H54 (cell line): ENCODE measurements around the gene DNAJB6.

Source experiments
- DNase-seq: peaks from one replicate; pipeline ENCODE4 v3.0.0; 2011; ENCODE audit warnings: low spot score, mixed read lengths; ENCODE audit not compliant: insufficient read length
- FAIRE-seq: peaks from 3 replicates; lab custom pipeline; 2011; peaks lifted over from hg19 to GRCh38; lab: Jason Lieb, UNC
- POLR2A ChIP-seq: IDR thresholded peaks from 2 replicates; pipeline ENCODE4 v1.6.1; 2011; ENCODE audit warnings: low read depth, mild to moderate bottlenecking, low read length

DNAJB6 gene

DNA sequence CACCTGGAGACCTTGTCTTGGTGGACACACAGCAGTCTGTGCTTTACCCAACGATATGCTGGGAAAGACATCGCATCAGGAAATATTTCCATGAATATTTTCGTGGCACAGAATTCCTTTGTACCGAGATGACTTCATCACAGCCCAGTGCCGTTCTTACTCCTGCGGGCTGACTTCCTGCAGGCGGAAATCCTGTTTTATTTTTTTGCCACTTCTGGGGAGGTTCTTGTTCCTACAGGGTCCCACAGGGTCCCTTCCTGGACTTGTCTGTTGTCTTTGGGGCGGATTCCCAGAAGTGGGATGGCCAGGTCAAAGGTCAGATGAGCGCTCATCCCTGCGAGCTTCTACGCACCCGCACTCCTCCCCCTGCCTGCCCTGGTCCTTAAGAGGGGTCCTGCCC is 86.5 kb downstream of the DNAJB6 start:
- FAIRE-seq, result no peak
- DNase-seq, result no peak
- TF ChIP-seq POLR2A, result no peak

GRCh38 chr7:157423886-157424565 is 87.2 kb downstream of the DNAJB6 start:
- DNase-seq (no peak), FAIRE-seq (no peak)
- TF ChIP-seq POLR2A, result no peak

GRCh38 chr7:157425137-157425731 is 88.4 kb downstream of the DNAJB6 start:
- no peak for TF ChIP-seq POLR2A
- DNase-seq (no peak), FAIRE-seq (no peak)

DNA sequence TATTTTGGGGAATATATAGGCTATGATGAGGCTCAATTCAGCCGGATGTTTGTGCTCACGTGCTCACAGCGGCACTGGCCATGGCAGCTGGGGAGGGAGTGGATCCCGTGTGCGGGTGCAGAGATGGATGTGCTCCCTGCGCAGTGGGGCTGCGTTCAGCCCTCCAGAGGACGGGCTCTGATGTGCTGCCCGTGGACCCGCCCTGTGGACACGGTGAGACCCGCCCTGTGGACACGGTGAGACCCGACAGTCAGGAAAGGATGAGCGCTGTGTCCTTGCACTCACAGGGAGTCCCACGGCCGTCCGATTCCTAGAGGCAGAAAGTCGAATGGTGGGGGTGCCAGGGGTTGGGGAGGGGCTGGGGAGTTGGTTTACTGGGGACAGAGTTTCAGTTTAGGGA is 89.0 kb downstream of the DNAJB6 start:
- no peak for DNase-seq
- no peak for TF ChIP-seq POLR2A

DNA sequence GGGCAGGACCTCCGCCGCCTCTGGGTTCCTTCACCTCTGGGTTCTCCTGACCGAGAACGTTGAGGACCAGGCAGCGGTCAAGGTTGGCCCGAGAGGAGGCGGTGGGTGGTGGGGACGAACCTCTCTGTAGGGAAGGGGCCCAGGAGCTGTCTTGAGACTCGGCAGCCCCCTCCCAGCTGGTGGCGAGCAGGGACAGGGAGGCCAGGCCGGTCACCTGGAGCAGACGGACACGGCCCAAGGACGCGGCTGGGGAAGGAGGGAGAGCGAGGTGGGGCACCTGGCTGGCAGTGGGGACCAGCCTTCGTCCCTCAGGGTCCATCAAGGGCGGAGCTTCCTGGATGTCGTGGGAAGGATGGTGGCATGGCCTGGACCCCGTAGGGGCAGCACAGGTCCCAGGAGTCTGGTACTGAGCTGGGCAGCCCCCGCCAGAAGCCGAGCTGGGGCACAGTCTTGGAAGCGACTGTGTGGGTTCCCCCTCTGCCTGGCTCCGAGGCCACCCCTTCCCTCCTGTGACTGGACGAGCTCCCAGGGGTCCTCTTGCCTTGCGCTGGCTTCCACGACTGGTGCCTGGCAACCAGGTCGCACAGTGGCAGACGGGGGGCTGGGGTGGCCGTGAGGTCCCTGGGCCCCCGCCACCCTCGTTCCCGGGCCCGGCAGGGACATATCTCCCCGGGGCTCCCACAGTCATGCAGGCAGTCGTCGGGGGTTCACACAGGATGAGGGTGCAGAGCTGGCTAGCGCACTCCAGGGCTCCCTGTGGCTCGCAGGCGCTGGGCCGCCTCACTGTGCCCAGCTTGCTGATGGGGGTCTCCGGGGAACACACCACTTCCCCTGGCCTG is 89.9 kb downstream of the DNAJB6 start:
- FAIRE-seq (no peak), DNase-seq (no peak)

More for the DNA sequence above, 89.0 kb downstream of the DNAJB6 start:
- FAIRE-seq, result no peak

DNA sequence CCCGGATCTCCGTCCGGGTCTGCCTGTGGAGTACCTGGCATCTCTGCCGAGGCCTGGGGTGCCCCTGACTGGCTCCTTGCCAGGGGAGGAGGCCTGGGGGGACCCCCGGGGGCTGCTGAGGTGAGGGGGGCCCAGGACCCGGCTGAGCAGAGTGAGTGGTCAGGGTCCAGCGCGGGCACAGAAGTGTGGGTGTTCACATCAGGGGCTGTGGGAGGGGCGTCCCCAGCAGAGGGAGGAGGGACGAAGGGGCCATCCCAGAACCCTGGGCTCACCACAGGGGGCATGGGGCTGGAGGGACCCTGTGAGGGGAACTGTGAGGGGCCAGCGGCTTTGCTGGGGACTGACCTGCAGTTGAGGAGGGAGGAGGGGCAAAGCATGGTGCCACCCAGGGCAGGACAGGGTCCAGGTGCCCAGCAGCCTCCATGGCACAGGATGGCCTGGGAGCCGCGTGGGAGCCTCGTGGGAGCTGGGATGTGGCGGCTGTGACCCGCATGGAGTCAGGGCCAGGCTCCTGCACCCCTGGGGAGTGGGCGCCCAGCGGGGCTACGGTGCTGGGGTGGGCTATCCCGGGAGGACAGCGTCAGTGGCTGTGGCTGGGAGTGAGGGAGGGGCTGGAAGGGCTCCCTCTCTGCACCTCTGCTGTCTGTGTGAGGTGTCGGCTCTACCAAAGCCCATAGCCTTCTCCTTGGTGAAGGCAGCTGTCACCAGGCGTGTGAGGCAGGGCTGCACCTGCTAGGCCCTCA is 91.2 kb downstream of the DNAJB6 start:
- TF ChIP-seq POLR2A, result no peak
- DNase-seq, result no peak
- no peak for FAIRE-seq

More for the DNA sequence above, 89.9 kb downstream of the DNAJB6 start:
- TF ChIP-seq POLR2A, result no peak

- no peak for FAIRE-seq
- DNase-seq, result no peak
- no peak for TF ChIP-seq POLR2A
These were observed 91.7 kb downstream of the DNAJB6 start for GRCh38 chr7:157428554-157428945.

DNA sequence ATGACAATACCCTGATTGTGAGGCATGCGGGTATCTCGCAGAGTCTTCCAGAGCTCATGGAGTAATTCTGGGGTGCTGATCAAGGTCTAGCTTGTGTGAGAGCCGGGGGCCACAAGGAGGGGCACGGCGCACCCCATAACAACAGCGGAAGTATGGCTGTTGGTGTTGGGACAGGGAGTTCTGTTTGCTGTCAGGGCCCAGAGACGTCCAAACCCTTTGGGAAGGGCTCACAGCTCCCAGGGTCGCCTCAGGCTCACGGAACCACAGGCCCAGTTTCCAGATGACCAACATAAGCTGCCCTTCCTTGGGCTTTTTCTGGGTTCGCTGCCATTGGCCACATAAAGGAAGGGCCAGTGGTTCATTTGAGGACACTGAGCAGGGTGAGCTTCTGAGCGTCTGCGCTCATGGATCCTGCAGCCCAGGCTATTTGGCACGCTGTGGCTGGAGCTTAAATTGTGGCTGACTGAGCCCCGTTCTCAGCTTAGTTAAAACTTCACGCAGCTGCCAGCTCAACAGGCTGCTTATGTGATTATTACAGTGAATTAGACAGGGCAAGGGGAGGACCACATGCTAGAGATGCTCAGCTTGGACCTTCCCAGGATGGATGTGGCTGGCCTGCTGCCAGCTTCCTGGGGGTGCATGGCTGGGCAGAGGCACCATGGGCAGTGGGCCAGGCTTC is 92.3 kb downstream of the DNAJB6 start:
- DNase-seq (no peak), FAIRE-seq (no peak)

GRCh38 chr7:157429680-157430224 is 92.9 kb downstream of the DNAJB6 start:
- no peak for FAIRE-seq
- no peak for DNase-seq
- no peak for TF ChIP-seq POLR2A

More for the DNA sequence above, 92.3 kb downstream of the DNAJB6 start:
- TF ChIP-seq POLR2A, result no peak

- no peak for FAIRE-seq
- no peak for TF ChIP-seq POLR2A
- no peak for DNase-seq
These were observed 93.9 kb downstream of the DNAJB6 start for GRCh38 chr7:157430721-157431120.

DNA sequence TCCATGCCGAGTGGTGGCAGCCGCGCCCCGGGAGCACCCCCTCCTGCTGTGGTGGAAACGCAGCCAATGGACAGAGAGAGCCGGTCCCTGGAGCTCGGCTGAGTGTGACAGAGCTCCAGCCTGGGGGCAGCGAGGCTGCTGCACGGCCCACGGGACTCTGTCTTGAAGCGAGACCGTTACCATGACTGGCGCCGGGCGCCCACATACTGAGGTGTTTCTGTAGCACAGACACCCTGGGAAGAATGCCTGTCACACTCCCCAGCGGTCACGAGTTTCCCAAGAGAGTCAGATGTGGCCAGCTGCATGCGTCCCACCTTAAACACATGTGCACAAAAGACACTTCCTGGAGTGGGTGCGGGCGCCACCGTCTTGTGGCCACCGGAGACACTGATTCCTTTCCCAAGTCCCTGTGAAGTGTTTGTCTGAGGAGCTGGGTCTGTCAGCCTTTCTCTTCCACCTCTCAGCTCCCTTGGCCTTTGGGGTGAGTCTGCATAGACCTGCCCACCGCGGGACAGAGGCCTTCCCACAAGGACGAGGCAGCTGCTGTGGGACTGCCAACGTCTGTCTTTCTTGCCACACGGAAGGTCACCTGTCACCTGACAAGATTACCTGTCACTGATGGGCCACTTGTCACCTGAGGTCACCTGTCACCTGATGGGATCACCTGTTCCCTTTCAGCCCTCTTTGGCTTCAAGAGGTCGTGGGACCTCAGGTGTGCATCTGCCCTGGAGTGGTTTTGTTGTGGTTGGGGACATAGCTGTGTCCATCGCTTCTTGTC is 94.6 kb downstream of the DNAJB6 start:
- TF ChIP-seq POLR2A, result no peak
- DNase-seq (no peak), FAIRE-seq (no peak)

- no peak for TF ChIP-seq POLR2A
- no peak for DNase-seq
- FAIRE-seq, result no peak
These were observed 95.2 kb downstream of the DNAJB6 start for GRCh38 chr7:157431951-157432540.

DNA sequence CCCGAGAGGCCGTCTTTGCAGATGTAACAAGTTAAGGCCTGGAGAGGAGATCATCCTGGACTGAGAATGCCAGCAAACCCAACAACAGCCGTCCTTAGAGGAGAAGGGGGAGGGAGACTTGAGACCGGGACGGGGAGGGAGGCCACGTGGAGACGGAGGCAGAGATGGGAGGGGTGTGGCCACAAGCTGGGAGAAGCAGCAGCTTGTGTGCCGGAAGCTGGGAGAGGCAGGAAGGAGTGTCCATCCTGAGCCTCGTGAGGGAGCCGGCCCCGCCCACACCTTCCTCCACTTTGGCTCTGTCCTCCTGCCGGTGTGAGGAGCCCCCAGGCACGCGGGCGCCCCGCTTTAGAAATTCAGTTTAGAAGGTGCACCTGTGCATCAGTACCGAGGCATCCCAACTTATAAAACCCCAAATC is 95.7 kb downstream of the DNAJB6 start:
- DNase-seq (no peak), FAIRE-seq (no peak)
- TF ChIP-seq POLR2A, result no peak
